DMS 273 (cell line): ENCODE results near the gene EID3.

Source experiments
- DNase-seq: peaks from one replicate; lab custom pipeline; 2025; ENCODE audit not compliant: unreplicated experiment; lab: John Stamatoyannopoulos, UW

Gene EID3

GRCh38 chr12:104353012-104353981 is 49.8 kb downstream of the EID3 start:
- DNase-seq: no peak

- no peak for DNase-seq
Observed at GRCh38 chr12:104354167-104354867, 50.8 kb downstream of the EID3 start.
